H9 (cell line): ENCODE measurements around the gene ZNF385B. TPM values are rescaled to one million over a fixed set of nuclear protein-coding genes. Genes with fewer than 3 reads are reported as not detected.

Experiments used
- DNase-seq: peaks from one replicate; pipeline ENCODE4 v3.0.0-alpha.2; 2017
- H2AFZ ChIP-seq: one replicate; pipeline ENCODE4 v1.6.1; 2013; ENCODE audit warnings: mild to moderate bottlenecking, low read length, control low read depth, moderate library complexity
- H2AK5ac ChIP-seq: 2 replicates; pipeline ENCODE4 v1.6.1; 2013; ENCODE audit warnings: low read length, control low read depth, mixed read lengths; ENCODE audit not compliant: insufficient read length
- H2BK120ac ChIP-seq: one replicate; pipeline ENCODE4 v1.6.1; 2013; ENCODE audit warnings: low read depth, mild to moderate bottlenecking, low read length, control low read depth, inconsistent platforms; ENCODE audit not compliant: poor library complexity, severe bottlenecking
- H2BK12ac ChIP-seq: 2 replicates; pipeline ENCODE4 v1.6.1; 2013; ENCODE audit warnings: low read length, control low read depth, mixed read lengths, low read depth; ENCODE audit not compliant: insufficient read length
- H2BK15ac ChIP-seq: 2 replicates; pipeline ENCODE4 v1.6.1; 2013; ENCODE audit warnings: low read depth, low read length, control low read depth
- H2BK20ac ChIP-seq: one replicate; pipeline ENCODE4 v1.6.1; 2013; ENCODE audit warnings: low read depth, mild to moderate bottlenecking, low read length, control low read depth, inconsistent platforms; ENCODE audit not compliant: poor library complexity, severe bottlenecking
- H2BK5ac ChIP-seq: 2 replicates; pipeline ENCODE4 v1.6.1; 2013; ENCODE audit warnings: low read length, control low read depth, mixed read lengths; ENCODE audit not compliant: insufficient read length
- H3K14ac ChIP-seq: 2 replicates; pipeline ENCODE4 v1.6.1; 2013; ENCODE audit warnings: low read length, control low read depth; ENCODE audit not compliant: insufficient read depth
- H3K18ac ChIP-seq: 2 replicates; pipeline ENCODE4 v1.6.1; 2013; ENCODE audit warnings: low read depth, mild to moderate bottlenecking, mixed read lengths, low read length, control low read depth; ENCODE audit not compliant: insufficient read length
- H3K23ac ChIP-seq: 2 replicates; pipeline ENCODE4 v1.6.1; 2013; ENCODE audit warnings: low read length, control low read depth, mixed read lengths, low read depth; ENCODE audit not compliant: insufficient read length
- H3K23me2 ChIP-seq: 2 replicates; pipeline ENCODE4 v1.6.1; 2013; ENCODE audit warnings: low read depth, mild to moderate bottlenecking, mixed read lengths, low read length, control low read depth; ENCODE audit not compliant: insufficient read length, poor library complexity, severe bottlenecking
- H3K27ac ChIP-seq: 2 replicates; pipeline ENCODE4 v1.5.1; 2013; ENCODE audit warnings: low read length, control low read depth, mixed read lengths, low read depth; ENCODE audit not compliant: insufficient read length
- H3K27me3 ChIP-seq: 2 replicates; pipeline ENCODE4 v1.6.1; 2013; ENCODE audit warnings: low read length, control low read depth, inconsistent platforms; ENCODE audit not compliant: insufficient read depth
- H3K4ac ChIP-seq: 2 replicates; pipeline ENCODE4 v1.6.1; 2013; ENCODE audit warnings: low read depth, mild to moderate bottlenecking, control low read depth, inconsistent platforms, low read length, moderate library complexity
- H3K4me1 ChIP-seq: 2 replicates; pipeline ENCODE4 v1.6.1; 2013; ENCODE audit warnings: low read length, control low read depth, inconsistent platforms; ENCODE audit not compliant: insufficient read depth
- H3K4me2 ChIP-seq: 2 replicates; pipeline ENCODE4 v1.6.1; 2013; ENCODE audit warnings: low read length, control low read depth, mixed read lengths; ENCODE audit not compliant: insufficient read length, insufficient read depth
- H3K56ac ChIP-seq: 2 replicates; pipeline ENCODE4 v1.6.1; 2013; ENCODE audit warnings: low read depth, mild to moderate bottlenecking, mixed read lengths, low read length, control low read depth; ENCODE audit not compliant: insufficient read length
- H3K79me1 ChIP-seq: 2 replicates; pipeline ENCODE4 v1.6.1; 2013; ENCODE audit warnings: low read depth, mild to moderate bottlenecking, moderate library complexity, low read length, control low read depth, inconsistent platforms; ENCODE audit not compliant: insufficient read depth, poor library complexity, severe bottlenecking
- H3K79me2 ChIP-seq: 2 replicates; pipeline ENCODE4 v1.6.1; 2013; ENCODE audit warnings: low read length, control low read depth, inconsistent platforms; ENCODE audit not compliant: insufficient read depth
- H3K9ac ChIP-seq: 2 replicates; pipeline ENCODE4 v1.6.1; 2013; ENCODE audit warnings: low read length, control low read depth, mixed read lengths; ENCODE audit not compliant: insufficient read length; ENCODE audit errors: extremely low read depth
- H3K9me3 ChIP-seq: one replicate; pipeline ENCODE4 v1.6.1; 2013; ENCODE audit warnings: low read depth, low read length, inconsistent platforms; ENCODE audit not compliant: control insufficient read depth
- H3T11ph ChIP-seq: one replicate; pipeline ENCODE4 v1.6.1; 2013; ENCODE audit warnings: mild to moderate bottlenecking, low read length, control low read depth, inconsistent platforms
- H4K20me1 ChIP-seq: one replicate; pipeline ENCODE4 v1.6.1; 2013; ENCODE audit not compliant: control insufficient read depth, insufficient read length, insufficient read depth
- H4K5ac ChIP-seq: 2 replicates; pipeline ENCODE4 v1.6.1; 2013; ENCODE audit warnings: low read depth, mild to moderate bottlenecking, mixed read lengths, low read length, control low read depth; ENCODE audit not compliant: insufficient read length
- H4K8ac ChIP-seq: replicated peaks from 2 replicates; pipeline ENCODE4 v1.6.1; 2013; ENCODE audit warnings: low read length, control low read depth, mixed read lengths, low read depth; ENCODE audit not compliant: insufficient read length
- H4K91ac ChIP-seq: 2 replicates; pipeline ENCODE4 v1.6.1; 2013; ENCODE audit warnings: low read depth, mild to moderate bottlenecking, moderate library complexity, mixed read lengths, low read length, control low read depth; ENCODE audit not compliant: insufficient read length
- H3K27ac Mint-ChIP-seq, 3 experiments: 2 replicates in 2 of 3; 3 replicates in 1 of 3; pipeline ENCODE4 v1.8.0; 2020 to 2021; ENCODE audit warnings: mixed read lengths in 3 of 3, mild to moderate bottlenecking in 1 of 3, moderate library complexity in 1 of 3
- H3K27me3 Mint-ChIP-seq: 2 replicates; pipeline ENCODE4 v1.8.0; 2021; ENCODE audit warnings: low read depth, mild to moderate bottlenecking, moderate library complexity, mixed read lengths
- H3K36me3 Mint-ChIP-seq, 3 experiments: 2 replicates in 2 of 3; 3 replicates in 1 of 3; pipeline ENCODE4 v1.8.0; 2020 to 2021; ENCODE audit warnings: low read depth in 3 of 3, mixed read lengths in 3 of 3; ENCODE audit not compliant: insufficient read depth in 1 of 3
- H3K4me1 Mint-ChIP-seq, 2 experiments: 2 replicates each; pipeline ENCODE4 v1.8.0; 2020; ENCODE audit warnings: mixed read lengths in 2 of 2
- H3K4me3 Mint-ChIP-seq, 2 experiments: 2 replicates in 1 of 2; 3 replicates in 1 of 2; pipeline ENCODE4 v1.8.0; 2020 to 2021; ENCODE audit warnings: mild to moderate bottlenecking in 2 of 2, mixed read lengths in 2 of 2, moderate library complexity in 1 of 2
- H3K9me3 Mint-ChIP-seq, 2 experiments: 2 replicates in 1 of 2; 3 replicates in 1 of 2; pipeline ENCODE4 v1.8.0; 2020; ENCODE audit warnings: mild to moderate bottlenecking in 2 of 2, mixed read lengths in 2 of 2, moderate library complexity in 1 of 2
- CTCF ChIP-seq: fragments of 200-600 bp; sonication (generic); conservative IDR thresholded peaks from 3 replicates; pipeline ENCODE4 v1.8.0; 2021; ENCODE audit warnings: antibody characterized with exemption, mild to moderate bottlenecking
- WGBS: extraction: QIAGEN DNeasy Blood & Tissue Kit; methylation state at CpG from one replicate; pipeline ENCODE4 v1.1.7; 2013; ENCODE audit warnings: missing lambda C conversion rate, low lambda C conversion rate, mixed read lengths; ENCODE audit not compliant: insufficient read length; ENCODE audit errors: extremely low coverage; 5-methylcytosine and 5-hydroxymethylcytosine counted together
- total RNA-seq: library from RNA; stranded (reverse); gene quantifications from 2 replicates; pipeline ENCODE4 v1.2.1, GENCODE V29; 2021

ZNF385B gene
- total RNA-seq, 1 experiment from 2014 or later, result 2.1 TPM

GRCh38 chr2:179771791-179772190 lies 89.6 kb downstream of the ZNF385B start:
- Histone ChIP-seq H3T11ph (no peak overlapping the region), H4K5ac (no peak overlapping the region), H3K4me2 (no peak overlapping the region), H3K79me1 (no peaks in the 10 kb centered on the region), H3K23ac (no peak overlapping the region), H2BK12ac (no peak overlapping the region), H3K56ac (no peak overlapping the region), H3K27ac (no peak overlapping the region), H4K8ac (no peak overlapping the region), H2BK15ac (no peak overlapping the region), H2BK120ac (no peak overlapping the region), H2AFZ (no peak overlapping the region), H2BK20ac (no peak overlapping the region), H4K20me1 (no peaks in the 10 kb centered on the region), H2AK5ac (no peak overlapping the region), H3K18ac (no peak overlapping the region), H3K27me3 (no peaks in the 10 kb centered on the region; the same call in 1 of the 2 replicates), H3K23me2 (no peaks in the 10 kb centered on the region), H3K9ac (no peak overlapping the region), H4K91ac (no peak overlapping the region), H2BK5ac (no peak overlapping the region), H3K79me2 (no peaks in the 10 kb centered on the region), H3K4me1 (no peaks in the 10 kb centered on the region), H3K9me3 (no peaks in the 10 kb centered on the region), H3K14ac (no peak overlapping the region), H3K4ac (no peak overlapping the region)
- no peak overlapping the region for H3K27ac Mint-ChIP-seq
- no peak for TF ChIP-seq CTCF
- H3K27me3 Mint-ChIP-seq, result no peaks in the 10 kb centered on the region
- no peaks in the 10 kb centered on the region for H3K36me3 Mint-ChIP-seq
- DNase-seq, result no peak
- WGBS, result no CpG with 5 or more reads among the region's 4 CpGs
- no peaks in the 10 kb centered on the region for H3K9me3 Mint-ChIP-seq
- peaks cover 5 to 10% of the 10 kb centered on the region in 2 experiments; a peak in 3 of 4 replicates for H3K4me1 Mint-ChIP-seq
- no peak overlapping the region for H3K4me3 Mint-ChIP-seq
